HCT116 (cell line): ENCODE data around the gene RFX1. TPM values are rescaled to one million over a fixed set of nuclear protein-coding genes. Genes with fewer than 3 reads are reported as not detected.

Experiments used
- ATAC-seq: fragments of 200-7000 bp; cut with Tn5 transposase; 2 replicates; pipeline ENCODE4 v1.9.1; 2020; ENCODE audit warnings: mild to moderate bottlenecking, moderate library complexity
- BruUV-seq: library from RNA; stranded (reverse); fragments of 400-500 nt; replicated peaks from 2 replicates; lab custom pipeline; 2021; lab: Mats Ljungman, UMichigan
- CTCF ChIA-PET: fragments of 300-600 bp; sonication (Branson Sonifier 250); formaldehyde crosslinking; loops from one replicate; lab custom pipeline; 2021; ENCODE audit warnings: antibody characterized with exemption; lab: Charles Lee
- POLR2A ChIA-PET: fragments of 300-600, 350-600 bp; sonication (Branson Sonifier 250); formaldehyde crosslinking; loops from one replicate; lab custom pipeline; 2021; ENCODE audit warnings: antibody characterized with exemption; lab: Charles Lee
- RAD21 ChIA-PET, 2 experiments: fragments of 300-600 bp; sonication (Branson Sonifier 250); formaldehyde crosslinking; loops; one replicate each; lab custom pipeline; 2023; ENCODE audit warnings: low total read pairs in 2 of 2; ENCODE audit not compliant: uncharacterized antibody in 2 of 2, unreplicated experiment in 2 of 2, low non-redundant PET in 1 of 2; lab: Charles Lee
- DNase-seq: peaks from one replicate; pipeline ENCODE4 v3.0.0-alpha.2; 2010; ENCODE audit warnings: low read depth, low spot score
- H2AFZ ChIP-seq: fragments of 200-600 bp; shearing (Covaris generic), sonication (generic); 2 replicates; pipeline ENCODE4 v1.6.1; 2017; ENCODE audit warnings: low read depth, mixed run types, mixed read lengths, antibody characterized with exemption, low read length; ENCODE audit not compliant: poor library complexity, severe bottlenecking
- H3K27ac ChIP-seq: 2 replicates; pipeline ENCODE4 v1.5.1; 2012; ENCODE audit warnings: low read depth, low read length
- H3K27me3 ChIP-seq: fragments of 200-600 bp; sonication (generic); 2 replicates; pipeline ENCODE4 v1.6.1; 2016; ENCODE audit warnings: mixed run types, low read length, mixed read lengths; ENCODE audit not compliant: insufficient read depth
- H3K36me3 ChIP-seq, 2 experiments: fragments of 200-500 bp in 1 of 2; fragments of 200-600 bp in 1 of 2; sonication (Bioruptor generic) in 1 of 2; sonication (generic) in 1 of 2; 2 replicates each; pipeline versions ENCODE4 v1.5.1 to v1.6.1; 2014 to 2016; ENCODE audit warnings: low read length in 2 of 2, inconsistent platforms in 1 of 2, mixed read lengths in 1 of 2, mixed run types in 1 of 2; ENCODE audit not compliant: insufficient read depth in 2 of 2, control insufficient read depth in 1 of 2
- H3K4me1 ChIP-seq, 2 experiments: fragments of 200-600 bp in 1 of 2; sonication (generic) in 1 of 2; 2 replicates each; pipeline versions ENCODE4 v1.5.1 to v1.6.1; 2012 to 2017; ENCODE audit warnings: low read length in 2 of 2, inconsistent platforms in 1 of 2, mild to moderate bottlenecking in 1 of 2, mixed read lengths in 1 of 2, mixed run types in 1 of 2, moderate library complexity in 1 of 2; ENCODE audit not compliant: insufficient read depth in 2 of 2, control insufficient read depth in 1 of 2
- H3K4me2 ChIP-seq: fragments of 200-600 bp; sonication (generic); 2 replicates; pipeline ENCODE4 v1.6.1; 2017; ENCODE audit warnings: mixed run types, low read length, mixed read lengths
- H3K4me3 ChIP-seq, 2 experiments: fragments of 200-600 bp in 1 of 2; sonication (generic) in 1 of 2; replicated peaks in 1 of 2; 2 replicates each; pipeline ENCODE4 v1.5.1; 2011 to 2016; ENCODE audit warnings: low read length in 2 of 2, control low read depth in 1 of 2, low read depth in 1 of 2, mild to moderate bottlenecking in 1 of 2, mixed read lengths in 1 of 2, mixed run types in 1 of 2
- H3K79me2 ChIP-seq: fragments of 200-600 bp; sonication (generic); 2 replicates; pipeline ENCODE4 v1.6.1; 2017; ENCODE audit warnings: mild to moderate bottlenecking, mixed run types, low read length, moderate library complexity, mixed read lengths; ENCODE audit not compliant: insufficient read depth
- H3K9ac ChIP-seq: fragments of 200-600 bp; sonication (generic); 2 replicates; pipeline ENCODE4 v1.6.1; 2016; ENCODE audit warnings: low read length, mixed read lengths
- H3K9me2 ChIP-seq: fragments of 200-600 bp; sonication (generic), shearing (Covaris generic); 2 replicates; pipeline ENCODE4 v1.6.1; 2017; ENCODE audit warnings: mixed run types, mild to moderate bottlenecking, moderate library complexity; ENCODE audit not compliant: insufficient read depth
- H3K9me3 ChIP-seq, 2 experiments: fragments of 200-500 bp in 1 of 2; fragments of 200-600 bp in 1 of 2; sonication (Bioruptor generic) in 1 of 2; sonication (generic) in 1 of 2; 2 replicates each; pipeline ENCODE4 v1.6.1; 2014 to 2017; ENCODE audit warnings: low read length in 2 of 2, mixed read lengths in 2 of 2, inconsistent platforms in 1 of 2, low read depth in 1 of 2, mild to moderate bottlenecking in 1 of 2, mixed run types in 1 of 2, moderate library complexity in 1 of 2; ENCODE audit not compliant: control insufficient read depth in 1 of 2, insufficient read depth in 1 of 2
- H4K20me1 ChIP-seq: fragments of 200-600 bp; sonication (generic), shearing (Covaris generic); 2 replicates; pipeline ENCODE4 v1.6.1; 2017; ENCODE audit warnings: mixed run types, mild to moderate bottlenecking, moderate library complexity; ENCODE audit not compliant: insufficient read depth
- CEBPB ChIP-seq: IDR thresholded peaks from 2 replicates; pipeline ENCODE4 v1.6.1; 2012; ENCODE audit warnings: low read depth
- FOSL1 ChIP-seq: IDR thresholded peaks from 2 replicates; pipeline ENCODE4 v1.6.1; 2012; ENCODE audit warnings: low read depth
- JUND ChIP-seq: IDR thresholded peaks from 2 replicates; pipeline ENCODE4 v1.6.1; 2012
- POLR2A ChIP-seq: IDR thresholded peaks from 2 replicates; pipeline ENCODE4 v1.7.0; 2011; ENCODE audit warnings: borderline replicate concordance; ENCODE audit not compliant: insufficient read depth, insufficient read length; ENCODE audit errors: extremely low read depth
- RAD21 ChIP-seq: IDR thresholded peaks from 2 replicates; pipeline ENCODE4 v1.6.1; 2012; ENCODE audit warnings: low read depth, mild to moderate bottlenecking
- REST ChIP-seq: IDR thresholded peaks from 2 replicates; pipeline ENCODE4 v1.6.1; 2012; ENCODE audit warnings: low read depth
- SIN3A ChIP-seq: IDR thresholded peaks from 2 replicates; pipeline ENCODE4 v1.6.1; 2012; ENCODE audit warnings: low read depth
- SP1 ChIP-seq: IDR thresholded peaks from 2 replicates; pipeline ENCODE4 v1.6.1; 2012; ENCODE audit warnings: low read depth
- SRF ChIP-seq: IDR thresholded peaks from 2 replicates; pipeline ENCODE4 v1.6.1; 2012; ENCODE audit warnings: low read depth
- YY1 ChIP-seq: IDR thresholded peaks from 2 replicates; pipeline ENCODE4 v1.6.1; 2011; ENCODE audit warnings: low read length, low read depth, moderate library complexity, mild to moderate bottlenecking; ENCODE audit not compliant: insufficient replicate concordance; ENCODE audit errors: extremely low read depth
- ZFX ChIP-seq: fragments of 450-650 bp; IDR thresholded peaks from 2 replicates; pipeline ENCODE4 v1.6.1; 2017
- intact Hi-C: fragments of 100-400 bp; cut with micrococcal nuclease; formaldehyde crosslinking; loops from 2 replicates; pipeline ENCODE4 v1.10.0; 2022
- total RNA-seq: library from RNA; stranded (reverse); gene quantifications from one replicate; pipeline ENCODE4 v1.2.1, GENCODE V29; 2021; ENCODE audit not compliant: unreplicated experiment
- TF ChIP-seq, protein P1 (sequence below): IDR thresholded peaks from 2 replicates; pipeline ENCODE4 v1.6.1; 2011; ENCODE audit warnings: mild to moderate bottlenecking, low read length, moderate library complexity; ENCODE audit not compliant: insufficient replicate concordance; ENCODE audit errors: extremely low read depth

Gene RFX1
- total RNA-seq, 1 experiment from 2014 or later, result 16.3 TPM

DNA sequence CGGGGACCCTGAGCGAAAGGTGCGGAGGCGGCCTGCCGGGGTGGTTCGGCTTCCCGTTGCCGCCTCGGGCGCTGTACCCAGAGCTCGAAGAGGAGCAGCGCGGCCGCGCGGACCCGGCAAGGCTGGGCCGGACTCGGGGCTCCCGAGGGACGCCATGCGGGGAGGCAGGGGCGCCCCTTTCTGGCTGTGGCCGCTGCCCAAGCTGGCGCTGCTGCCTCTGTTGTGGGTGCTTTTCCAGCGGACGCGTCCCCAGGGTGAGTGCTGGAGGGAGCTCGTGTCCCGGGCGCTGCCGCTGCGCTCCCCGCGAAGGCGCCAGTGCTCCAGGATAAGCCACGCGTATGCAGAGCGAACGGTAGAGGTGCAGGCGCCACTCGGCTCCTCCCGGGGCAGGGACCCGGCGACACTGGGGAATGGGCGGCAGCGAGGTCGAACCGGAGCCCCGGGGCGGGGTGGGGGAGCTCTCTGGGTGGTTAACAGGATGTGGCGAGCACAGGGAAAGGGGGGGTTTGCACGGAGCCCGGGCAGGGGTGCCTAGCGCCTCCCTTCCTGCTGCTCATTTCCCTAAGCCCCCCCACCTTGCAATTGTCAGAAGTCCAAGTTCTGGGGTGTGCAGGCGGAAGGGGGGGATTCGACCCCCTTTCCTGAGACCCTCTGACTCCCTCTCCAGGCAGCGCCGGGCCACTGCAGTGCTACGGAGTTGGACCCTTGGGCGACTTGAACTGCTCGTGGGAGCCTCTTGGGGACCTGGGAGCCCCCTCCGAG is 25.8 kb upstream of the RFX1 start, which contains the start of gene IL27RA (continued):
- TF ChIP-seq, protein P1, sequence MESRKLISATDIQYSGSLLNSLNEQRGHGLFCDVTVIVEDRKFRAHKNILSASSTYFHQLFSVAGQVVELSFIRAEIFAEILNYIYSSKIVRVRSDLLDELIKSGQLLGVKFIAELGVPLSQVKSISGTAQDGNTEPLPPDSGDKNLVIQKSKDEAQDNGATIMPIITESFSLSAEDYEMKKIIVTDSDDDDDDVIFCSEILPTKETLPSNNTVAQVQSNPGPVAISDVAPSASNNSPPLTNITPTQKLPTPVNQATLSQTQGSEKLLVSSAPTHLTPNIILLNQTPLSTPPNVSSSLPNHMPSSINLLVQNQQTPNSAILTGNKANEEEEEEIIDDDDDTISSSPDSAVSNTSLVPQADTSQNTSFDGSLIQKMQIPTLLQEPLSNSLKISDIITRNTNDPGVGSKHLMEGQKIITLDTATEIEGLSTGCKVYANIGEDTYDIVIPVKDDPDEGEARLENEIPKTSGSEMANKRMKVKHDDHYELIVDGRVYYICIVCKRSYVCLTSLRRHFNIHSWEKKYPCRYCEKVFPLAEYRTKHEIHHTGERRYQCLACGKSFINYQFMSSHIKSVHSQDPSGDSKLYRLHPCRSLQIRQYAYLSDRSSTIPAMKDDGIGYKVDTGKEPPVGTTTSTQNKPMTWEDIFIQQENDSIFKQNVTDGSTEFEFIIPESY, result no peak

DNA sequence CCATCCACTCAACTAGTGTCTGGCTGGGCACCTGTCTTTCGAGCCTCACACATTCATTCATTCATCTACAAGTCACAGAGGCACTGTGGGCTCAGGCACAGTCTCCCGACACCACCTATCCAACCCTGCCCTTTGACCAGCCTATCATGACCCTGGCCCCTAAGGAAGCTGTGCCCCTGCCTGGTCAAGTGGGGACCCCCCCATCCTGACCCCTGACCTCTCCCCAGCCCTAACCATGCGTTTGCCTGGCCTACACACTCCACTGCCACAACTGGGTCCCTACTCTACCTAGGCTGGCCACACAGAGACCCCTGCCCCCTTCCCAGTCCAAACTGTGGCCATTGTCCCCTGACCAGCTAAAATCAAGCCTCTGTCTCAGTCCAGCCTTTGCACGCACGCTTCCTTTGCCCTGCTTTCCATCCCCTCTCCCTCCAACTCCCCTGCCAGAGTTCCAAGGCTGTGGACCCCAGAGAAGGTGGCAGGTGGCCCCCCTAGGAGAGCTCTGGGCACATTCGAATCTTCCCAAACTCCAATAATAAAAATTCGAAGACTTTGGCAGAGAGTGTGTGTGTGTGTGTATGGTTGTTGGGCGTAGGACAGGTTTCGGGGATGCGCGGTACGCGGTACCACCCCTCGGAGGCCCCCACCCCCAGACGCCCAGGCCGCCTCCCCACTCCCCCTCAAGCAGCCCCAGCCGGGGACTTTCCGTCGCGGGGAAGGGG is 25.0 kb upstream of the RFX1 start:
- RAD21 ChIA-PET, result no interaction called here
- no TSS peak for BruUV-seq
- Histone ChIP-seq H3K36me3 (no peaks in the 10 kb centered on the region), H3K4me2 (peak overlapping the region; percentile 96), H3K9ac (peak overlapping the region; percentile 88), H3K9me2 (no peaks in the 10 kb centered on the region), H2AFZ (peak overlapping the region; percentile 76), H3K27me3 (no peaks in the 10 kb centered on the region), H3K4me1 (peaks cover 3 to 15% of the 10 kb centered on the region in 2 experiments), H3K27ac (peak overlapping the region; percentile 87), H4K20me1 (no peaks in the 10 kb centered on the region), H3K9me3 (no peaks in the 10 kb centered on the region), H3K4me3 (peak overlapping the region; percentile 72 to 81), H3K79me2 (no peaks in the 10 kb centered on the region)
- DNase-seq (no peak), ATAC-seq (no peak)
- TF ChIP-seq ZFX (no peak), FOSL1 (no peak), POLR2A (no peak), RAD21 (no peak), REST (no peak), CEBPB (no peak), SRF (no peak), SIN3A (no peak), YY1 (no peak), JUND (no peak), SP1 (no peak)
- TF ChIP-seq, protein P1, result no peak
- CTCF ChIA-PET, result interaction anchor here (0.6 to 2.3 kb wide), 9 partner anchors 12 to 64 kb away, joined by 3 to 11 read pairs (median 5); partner anchors contain the start of genes MISP3 and RFX1
- POLR2A ChIA-PET, result interaction anchor here (0.5 to 1.9 kb wide), 5 partner anchors 9 to 331 kb away, joined by 4 to 10 read pairs (median 4); partner anchors contain the start of gene RFX1
- intact Hi-C loops, result no loop called here
